ENCODE data around the gene SNX7. TPM values are rescaled to one million over a fixed set of nuclear protein-coding genes. Genes with fewer than 3 reads are reported as not detected.

Gene SNX7
- polyA plus RNA-seq, 2 of the 4 experiments (the other 2 are of a cell fraction): 29.5 to 45.1 TPM

GRCh38 chr1:98741164-98741563, 79.6 kb downstream of the SNX7 start (continued):
- TF ChIP-seq USF2 (IDR thresholded peaks at IDR 0.05) (no peak), HOXB5 (CRISPR knock-in tag; IDR thresholded peaks at IDR 0.05) (no peak), NFE2L2 (conservative IDR thresholded peaks at IDR 0.05; ENCODE audit: low read length) (no peak), ZSCAN20 (CRISPR knock-in tag; IDR thresholded peaks at IDR 0.05) (no peak), FOSB (CRISPR knock-in tag; IDR thresholded peaks at IDR 0.05) (no peak), HDAC2 (IDR thresholded peaks at IDR 0.05) (no peak)

- Histone ChIP-seq H3K4me3 (no peak overlapping the region), H3K4me1 (no peaks in the 10 kb centered on the region), H3K9me3 (no peaks in the 10 kb centered on the region), H3K27ac (no peak overlapping the region), H3K4me2 (no peak overlapping the region)
- TF ChIP-seq TFCP2L1 (CRISPR knock-in tag; IDR thresholded peaks at IDR 0.05) (no peak), RAD21 (conservative IDR thresholded peaks at IDR 0.05 in 1 of 2, IDR thresholded peaks at IDR 0.05 in 1 of 2) (peak; percentile 29 to 31; a peak in 1 of 5 replicates), USF2 (IDR thresholded peaks at IDR 0.05) (no peak), SMC3 (IDR thresholded peaks at IDR 0.05) (peak; percentile 42; the same call in 2 of the 3 replicates), BCL3 (IDR thresholded peaks at IDR 0.05) (no peak), CTCF (IDR thresholded peaks at IDR 0.05) (peak; percentile 49; the same call in 2 of the 3 replicates), PBX3 (IDR thresholded peaks at IDR 0.05) (no peak)
- WGBS (ENCODE audit: missing lambda C conversion rate): 41% methylated on average over 2 of the region's 2 CpGs
- no peak for ATAC-seq
- ChIA-PET CTCF (interaction anchor here (1.1 kb wide), 1 partner anchor 14 kb away, joined by 4 read pairs; no protein-coding TSS in a partner anchor), POLR2A (no interaction called here)
- DNase-seq (ENCODE audit: low read depth in 1 of 2, low spot score in 1 of 2): peak in 1 of 2 experiments; percentile 2
- FAIRE-seq: no peak
These were observed 87.7 kb downstream of the SNX7 start for GRCh38 chr1:98749152-98749756.

- no peak overlapping the region for H3K4me2 ChIP-seq
- no peak overlapping the region for H3K27ac ChIP-seq
- no peak for DNase-seq (ENCODE audit: low read depth in 1 of 2, low spot score in 1 of 2)
- ATAC-seq: no peak
- H3K9me3 ChIP-seq: no peaks in the 10 kb centered on the region
- no peak for FAIRE-seq
- H3K4me3 ChIP-seq: no peak overlapping the region
- 80% methylated on average over 1 of the region's 1 CpG for WGBS (ENCODE audit: missing lambda C conversion rate)
- no peak for TF ChIP-seq NR3C1 (IDR thresholded peaks at IDR 0.05)
- TF ChIP-seq KDM1A (IDR thresholded peaks at IDR 0.05; ENCODE audit: low read depth): no peak
- TF ChIP-seq ATOH8 (CRISPR knock-in tag; IDR thresholded peaks at IDR 0.05; ENCODE audit: low read depth): no peak
- TF ChIP-seq HDAC2 (IDR thresholded peaks at IDR 0.05): no peak
- TF ChIP-seq ESRRA (IDR thresholded peaks at IDR 0.05; ENCODE audit: borderline replicate concordance, low read length): no peak
- TF ChIP-seq EHF (CRISPR knock-in tag; IDR thresholded peaks at IDR 0.05): no peak
- no peak for TF ChIP-seq PHF8 (IDR thresholded peaks at IDR 0.05; ENCODE audit: borderline replicate concordance, low read depth)
- TF ChIP-seq EHMT2 (IDR thresholded peaks at IDR 0.05; ENCODE audit: low read depth): no peak
- ChIA-PET POLR2A (no interaction called here), CTCF (interaction anchor here (0.6 kb wide), 1 partner anchor 954 kb away, joined by 3 read pairs; no protein-coding TSS in a partner anchor)
- H3K4me1 ChIP-seq: no peaks in the 10 kb centered on the region
These were observed 92.7 kb downstream of the SNX7 start for GRCh38 chr1:98754176-98754575.

All from A549 (cell line).